Esophagus muscularis mucosa (tissue), 4 donors: ENCODE measurements around the gene TELO2. TPM values are rescaled to one million over a fixed set of nuclear protein-coding genes. Genes with fewer than 3 reads are reported as not detected.

Experiments used
- DNase-seq: peaks from one replicate; pipeline ENCODE4 v3.0.0-alpha.2; 2017; ENCODE audit errors: extremely low spot score
- H3K27ac ChIP-seq, 4 donors: fragments of 200-600 bp; sonication (generic); replicated peaks in 1 of 4; 1 replicate in 3 of 4; 2 replicates in 1 of 4; pipeline ENCODE4 v1.5.1; 2016 to 2019; ENCODE audit warnings: mild to moderate bottlenecking in 1 of 4
- H3K27me3 ChIP-seq, 4 donors: fragments of 200-600 bp; sonication (generic); one replicate each; pipeline versions ENCODE4 v1.5.1 to v1.6.0; 2016 to 2019
- H3K36me3 ChIP-seq, 4 donors: fragments of 200-600 bp; sonication (generic); one replicate each; pipeline ENCODE4 v1.5.1; 2016 to 2019
- H3K4me1 ChIP-seq, 4 donors: fragments of 200-600 bp; sonication (generic); one replicate each; pipeline ENCODE4 v1.5.1; 2016 to 2019
- H3K4me3 ChIP-seq, 4 donors: fragments of 200-600 bp; sonication (generic); 1 replicate in 2 of 4; 2 replicates in 2 of 4; pipeline ENCODE4 v1.5.1; 2016 to 2019; ENCODE audit warnings: mild to moderate bottlenecking in 4 of 4, moderate library complexity in 1 of 4
- H3K9me3 ChIP-seq, 4 donors: fragments of 200-600 bp; sonication (generic); 1 replicate in 3 of 4; 2 replicates in 1 of 4; pipeline ENCODE4 v1.5.1; 2016 to 2019
- EP300 ChIP-seq: sonication (generic); formaldehyde crosslinking; IDR thresholded peaks from one replicate; pipeline ENCODE4 v1.6.1; 2017; ENCODE audit warnings: antibody characterized with exemption
- POLR2A ChIP-seq: fragments of 450-650 bp; IDR thresholded peaks from one replicate; pipeline ENCODE4 v1.6.1; 2017; ENCODE audit warnings: antibody characterized with exemption, moderate library complexity, mild to moderate bottlenecking, low read depth
- POLR2AphosphoS5 ChIP-seq, 2 donors: sonication (generic); formaldehyde crosslinking; IDR thresholded peaks; one replicate each; pipeline ENCODE4 v1.6.1; 2017; ENCODE audit warnings: antibody characterized with exemption in 2 of 2
- WGBS: methylation state at CpG from one replicate; pipeline ENCODE4 v1.1.5; 2018; 5-methylcytosine and 5-hydroxymethylcytosine counted together
- intact Hi-C: fragments of 100-400 bp; cut with DNase I; formaldehyde crosslinking; loops from one replicate; pipeline ENCODE4 v1.15.1; 2023
- total RNA-seq, 4 donors: library from RNA; depleted of rRNA; stranded (reverse); fragments of >200 nt; gene quantifications; one replicate each; pipeline versions ENCODE4 v1.1.0 to v1.2.1, GENCODE V29; 2016
- TF ChIP-seq, protein P1 (sequence below), 3 experiments: fragments of 200-600 bp in 2 of 3; fragments of 450-650 bp in 1 of 3; sonication (generic) in 2 of 3; IDR thresholded peaks; one replicate each; pipeline ENCODE4 v1.5.1; 2017 to 2019; ENCODE audit warnings: antibody characterized with exemption in 3 of 3, mild to moderate bottlenecking in 2 of 3, moderate library complexity in 1 of 3

The TELO2 gene
- total RNA-seq, 4 donors from 2014 or later, result 14.1 to 27.7 (median 18.4) TPM

DNA sequence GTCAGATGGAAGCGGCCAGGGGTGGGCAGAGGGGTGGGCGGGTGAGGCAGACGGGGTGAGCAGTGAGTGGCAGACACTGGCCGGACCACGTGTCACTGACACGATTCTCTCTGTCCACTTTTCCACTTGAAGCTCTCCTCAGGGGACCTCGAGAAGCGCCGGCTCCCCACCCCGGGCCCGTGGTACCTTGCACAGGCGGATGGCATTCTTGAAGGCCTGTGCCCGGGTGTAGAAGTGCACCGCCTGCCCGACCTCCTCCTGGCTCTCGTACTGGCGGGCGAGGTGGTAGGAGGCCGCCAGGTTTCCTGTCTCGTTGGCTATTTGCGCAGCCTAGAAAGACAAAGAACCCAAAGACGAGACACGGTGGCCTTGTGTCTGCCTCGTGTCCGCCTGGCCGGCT is 31.2 kb downstream of the TELO2 start:
- DNase-seq, result no peak
- H3K4me3 ChIP-seq, result no peak overlapping the region
- H3K4me1 ChIP-seq, result peaks cover 15 to 24% (median 19%) of the 10 kb centered on the region in 4 donors
- WGBS, result 95% methylated on average over 21 of the region's 26 CpGs
- intact Hi-C loops, result no loop called here
- H3K27ac ChIP-seq, result no peak overlapping the region
- no peaks in the 10 kb centered on the region for H3K9me3 ChIP-seq
- no peaks in the 10 kb centered on the region for H3K27me3 ChIP-seq
- H3K36me3 ChIP-seq, result peaks cover 12 to 59% (median 38%) of the 10 kb centered on the region in 4 donors
- no peak for TF ChIP-seq POLR2AphosphoS5 (IDR thresholded peaks at IDR 0.05)
- TF ChIP-seq EP300, result no peak
- no peak for TF ChIP-seq POLR2A
- TF ChIP-seq, protein P1, sequence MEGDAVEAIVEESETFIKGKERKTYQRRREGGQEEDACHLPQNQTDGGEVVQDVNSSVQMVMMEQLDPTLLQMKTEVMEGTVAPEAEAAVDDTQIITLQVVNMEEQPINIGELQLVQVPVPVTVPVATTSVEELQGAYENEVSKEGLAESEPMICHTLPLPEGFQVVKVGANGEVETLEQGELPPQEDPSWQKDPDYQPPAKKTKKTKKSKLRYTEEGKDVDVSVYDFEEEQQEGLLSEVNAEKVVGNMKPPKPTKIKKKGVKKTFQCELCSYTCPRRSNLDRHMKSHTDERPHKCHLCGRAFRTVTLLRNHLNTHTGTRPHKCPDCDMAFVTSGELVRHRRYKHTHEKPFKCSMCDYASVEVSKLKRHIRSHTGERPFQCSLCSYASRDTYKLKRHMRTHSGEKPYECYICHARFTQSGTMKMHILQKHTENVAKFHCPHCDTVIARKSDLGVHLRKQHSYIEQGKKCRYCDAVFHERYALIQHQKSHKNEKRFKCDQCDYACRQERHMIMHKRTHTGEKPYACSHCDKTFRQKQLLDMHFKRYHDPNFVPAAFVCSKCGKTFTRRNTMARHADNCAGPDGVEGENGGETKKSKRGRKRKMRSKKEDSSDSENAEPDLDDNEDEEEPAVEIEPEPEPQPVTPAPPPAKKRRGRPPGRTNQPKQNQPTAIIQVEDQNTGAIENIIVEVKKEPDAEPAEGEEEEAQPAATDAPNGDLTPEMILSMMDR (IDR thresholded peaks at IDR 0.05), result no peak

DNA sequence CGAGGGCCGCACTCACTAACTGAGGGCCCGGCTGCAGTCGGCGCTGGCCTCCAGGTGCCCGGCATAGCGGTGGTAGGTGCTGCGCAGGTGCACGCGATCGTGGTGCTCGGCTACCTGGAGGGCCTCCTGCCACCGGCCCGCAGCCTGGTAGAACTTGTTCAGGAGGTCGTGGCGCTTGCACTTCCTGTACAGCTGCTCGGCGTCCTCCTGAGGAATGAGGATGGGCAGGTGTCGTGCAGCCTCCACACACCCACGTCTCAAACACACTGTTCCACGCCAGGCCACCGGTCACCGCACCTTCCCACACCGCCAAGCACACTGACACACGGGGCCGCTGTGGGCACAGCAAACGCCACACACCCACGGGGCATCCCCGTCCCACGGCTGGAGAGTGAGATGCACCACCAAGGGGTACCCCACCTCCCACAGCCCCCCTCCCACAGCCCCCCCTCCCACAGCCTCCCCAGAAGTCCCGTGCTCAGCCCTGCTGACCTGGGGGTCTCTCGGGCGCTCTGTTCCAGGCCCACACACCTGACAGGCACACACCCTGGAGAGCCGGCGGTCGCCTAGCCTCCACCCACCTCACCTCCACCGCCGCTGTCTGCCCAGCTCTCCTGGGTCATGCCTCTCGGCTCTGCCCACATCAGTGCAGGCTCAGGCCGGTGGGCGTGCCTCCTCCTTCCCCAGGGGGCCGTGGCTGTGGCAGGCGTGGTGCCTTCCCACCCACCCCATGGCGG is 32.9 kb downstream of the TELO2 start:
- peaks cover 26 to 37% (median 30%) of the 10 kb centered on the region in 4 donors for H3K4me1 ChIP-seq
- H3K36me3 ChIP-seq, result peaks cover 0 to 42% (median 23%) of the 10 kb centered on the region in 4 donors
- no peak overlapping the region for H3K27ac ChIP-seq
- no peaks in the 10 kb centered on the region for H3K27me3 ChIP-seq
- H3K4me3 ChIP-seq, result no peak overlapping the region
- DNase-seq, result no peak
- whole genome bisulfite sequencing, result 86% methylated on average over 22 of the region's 44 CpGs
- TF ChIP-seq, protein P1 (IDR thresholded peaks at IDR 0.05), result no peak
- TF ChIP-seq POLR2AphosphoS5 (IDR thresholded peaks at IDR 0.05), result no peak
- TF ChIP-seq EP300, result no peak
- no peak for TF ChIP-seq POLR2A
- intact Hi-C loops, result no loop called here
- H3K9me3 ChIP-seq, result no peaks in the 10 kb centered on the region

DNA sequence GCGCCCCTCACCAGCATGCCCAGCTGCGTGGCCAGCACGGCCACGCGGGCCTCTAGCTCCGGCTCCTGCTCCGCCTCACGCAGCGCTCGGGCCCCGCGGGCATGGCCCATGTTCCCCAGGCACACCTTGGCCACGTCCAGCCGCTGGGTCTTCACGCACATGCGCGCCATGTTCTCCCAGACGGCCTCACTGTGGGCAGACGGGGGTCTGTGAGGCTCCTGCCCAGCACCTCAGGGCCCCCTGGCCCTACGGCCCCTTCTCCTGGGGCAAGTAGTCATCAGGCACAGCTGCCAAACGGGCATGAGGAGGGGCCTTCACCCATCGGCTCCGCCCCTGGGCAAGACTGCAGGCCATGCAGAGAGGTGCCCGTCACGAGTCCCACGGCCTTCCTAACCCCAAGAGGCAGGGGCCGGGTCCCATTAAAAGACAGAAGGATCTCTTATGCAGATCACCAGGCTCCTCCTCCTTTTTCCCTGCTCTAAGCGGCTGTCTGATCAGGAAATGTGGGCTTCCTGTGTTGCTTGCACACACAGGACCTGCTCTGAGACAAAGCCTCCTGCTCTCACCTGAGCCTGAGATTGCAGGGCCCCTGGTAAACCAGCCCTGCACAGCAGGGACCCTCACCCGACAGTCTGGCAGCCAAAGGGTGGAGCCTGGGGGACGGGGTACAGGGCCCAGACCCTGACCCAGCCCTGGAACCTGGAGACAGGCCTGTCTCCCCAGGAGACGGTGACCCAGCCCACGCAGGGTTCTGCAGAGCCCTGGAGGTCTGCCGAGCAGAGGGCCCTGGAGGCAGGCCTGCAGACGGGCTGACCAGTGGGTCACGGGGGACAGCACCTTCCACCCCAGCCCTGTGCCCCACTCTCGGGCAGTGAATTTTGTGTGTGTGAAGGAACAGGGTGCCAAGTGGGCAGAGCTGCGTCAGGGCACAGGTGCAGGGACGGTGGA is 33.7 kb downstream of the TELO2 start:
- WGBS, result 87% methylated on average over 22 of the region's 38 CpGs
- no peak overlapping the region for H3K4me3 ChIP-seq
- peaks cover 35 to 45% (median 38%) of the 10 kb centered on the region in 4 donors for H3K4me1 ChIP-seq
- H3K36me3 ChIP-seq, result peaks cover 0 to 37% (median 21%) of the 10 kb centered on the region in 4 donors
- intact Hi-C loops, result no loop called here
- no peaks in the 10 kb centered on the region for H3K27me3 ChIP-seq
- no peaks in the 10 kb centered on the region for H3K9me3 ChIP-seq
- no peak for TF ChIP-seq EP300
- TF ChIP-seq POLR2AphosphoS5 (IDR thresholded peaks at IDR 0.05), result no peak
- TF ChIP-seq, protein P1 (IDR thresholded peaks at IDR 0.05), result no peak
- no peak for TF ChIP-seq POLR2A
- DNase-seq, result no peak
- peak overlapping the region in 1 of 4 donors; percentile 3 for H3K27ac ChIP-seq

DNA sequence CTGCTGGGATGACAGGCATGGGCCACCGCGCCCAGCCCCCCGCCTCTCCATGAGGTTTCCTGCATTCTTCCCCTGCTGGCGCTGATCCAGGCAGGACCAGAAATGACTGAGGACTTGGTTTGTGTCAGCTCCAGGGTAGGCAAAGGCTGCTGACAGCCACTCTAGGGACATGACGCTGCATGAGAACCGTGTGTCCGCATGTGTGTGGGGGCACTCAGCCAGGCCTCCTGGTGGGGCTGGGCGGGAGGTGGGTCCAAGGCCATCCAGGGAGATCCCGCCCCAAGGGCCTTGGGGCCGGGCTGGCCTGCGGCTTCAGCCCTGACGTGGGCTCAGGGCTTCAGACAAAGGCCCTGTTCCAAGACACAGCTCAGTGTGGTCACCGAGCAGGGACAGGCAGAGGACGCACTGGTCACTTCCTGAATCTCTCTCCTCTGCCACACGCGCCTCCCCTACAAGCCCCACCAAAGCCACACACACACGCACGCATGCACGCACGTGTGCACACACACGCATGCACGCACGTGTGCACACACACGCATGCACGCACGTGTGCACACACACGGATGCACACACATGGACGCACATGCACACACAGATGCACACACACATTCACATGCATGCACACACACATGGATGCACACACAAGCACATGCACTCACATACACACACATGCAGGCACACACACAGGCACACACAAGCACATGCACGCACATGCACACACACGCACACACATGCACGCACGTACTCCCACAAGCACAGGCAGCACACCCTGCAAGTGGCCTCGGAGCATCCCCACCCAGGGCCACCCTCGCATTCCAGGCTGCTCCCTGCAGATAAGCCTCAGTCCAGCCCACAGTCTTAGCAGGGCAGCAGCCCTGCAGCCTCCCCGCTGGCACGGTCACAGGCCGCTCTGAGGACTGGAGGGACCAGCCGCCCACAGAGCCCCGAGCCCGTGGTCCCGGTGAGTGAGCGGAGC is 35.0 kb downstream of the TELO2 start:
- Histone ChIP-seq H3K36me3 (peaks cover 0 to 27% (median 13%) of the 10 kb centered on the region in 4 donors), H3K4me1 (peaks cover 47 to 58% (median 50%) of the 10 kb centered on the region in 4 donors), H3K9me3 (no peaks in the 10 kb centered on the region), H3K27me3 (no peaks in the 10 kb centered on the region), H3K4me3 (no peak overlapping the region), H3K27ac (peak overlapping the region in 1 of 4 donors; percentile 3)
- WGBS, result 82% methylated on average over 25 of the region's 42 CpGs
- DNase-seq, result no peak
- no peak for TF ChIP-seq EP300
- no peak for TF ChIP-seq POLR2AphosphoS5 (IDR thresholded peaks at IDR 0.05)
- no peak for TF ChIP-seq POLR2A
- TF ChIP-seq, protein P1 (IDR thresholded peaks at IDR 0.05), result no peak
- intact Hi-C loops, result no loop called here
